Ovary (tissue), 9 donors: ENCODE measurements around the gene SLC19A1. TPM values are rescaled to one million over a fixed set of nuclear protein-coding genes. Genes with fewer than 3 reads are reported as not detected.

ENCODE experiments used
- DNase-seq, 5 donors: peaks; one replicate each; pipeline ENCODE4 v3.0.0-alpha.2; 2019 to 2020
- H3K27ac ChIP-seq, 2 donors: fragments of 200-600 bp; one replicate each; pipeline versions ENCODE4 v1.5.1 to v1.8.0; 2019 to 2022
- H3K27me3 ChIP-seq: fragments of 200-600 bp; one replicate; pipeline ENCODE4 v1.8.0; 2022
- H3K36me3 ChIP-seq: fragments of 200-600 bp; sonication (generic); one replicate; pipeline ENCODE4 v1.5.1; 2019
- H3K4me1 ChIP-seq: one replicate; pipeline ENCODE4 v1.8.1; 2013; ENCODE audit warnings: mild to moderate bottlenecking, moderate library complexity; ENCODE audit not compliant: insufficient read depth
- H3K4me3 ChIP-seq: fragments of 200-600 bp; sonication (generic); one replicate; pipeline ENCODE4 v1.5.1; 2017
- H3K9me3 ChIP-seq, 2 donors: fragments of 200-600 bp in 1 of 2; sonication (generic) in 1 of 2; one replicate each; pipeline versions ENCODE4 v1.5.1 to v1.8.1; 2013 to 2019; ENCODE audit warnings: mild to moderate bottlenecking in 1 of 2, moderate library complexity in 1 of 2
- EP300 ChIP-seq: sonication (generic); formaldehyde crosslinking; IDR thresholded peaks from one replicate; pipeline ENCODE4 v1.6.1; 2017; ENCODE audit warnings: antibody characterized with exemption
- POLR2A ChIP-seq: fragments of 450-650 bp; IDR thresholded peaks from one replicate; pipeline ENCODE4 v1.6.1; 2017; ENCODE audit warnings: antibody characterized with exemption, mild to moderate bottlenecking, moderate library complexity
- WGBS, 3 donors: extraction: QIAGEN DNeasy Blood & Tissue Kit in 1 of 3; methylation state at CpG; one replicate each; pipeline versions ENCODE4 v1.1.5 to v1.1.7; 2013 to 2017; 5-methylcytosine and 5-hydroxymethylcytosine counted together
- intact Hi-C, 4 donors: fragments of 100-400 bp; cut with DNase I; formaldehyde crosslinking; loops; one replicate each; pipeline versions ENCODE4 v1.11.0 to v1.15.1; 2022 to 2023
- polyA plus RNA-seq, 2 donors: library from polyadenylated mRNA; stranded (reverse); fragments of 200-250 nt in 1 of 2; fragments of 350-450 nt in 1 of 2; fragmentation: Illumina TruSeq in 1 of 2; extraction: RNeasy Lipid Tissue Mini Kit (QIAGEN cat#74804) in 1 of 2; gene quantifications; one replicate each; pipeline ENCODE4 v1.2.3, GENCODE V29; 2013 to 2014
- total RNA-seq, 7 donors: library from RNA; depleted of rRNA in 2 of 7; stranded (reverse); fragments of >200 nt in 2 of 7; fragmentation: NEBNext Ultra II Directional in 3 of 7; extraction: Animal tissue kit (Norgen Biotek cat#: 25700) in 3 of 7; gene quantifications; one replicate each; pipeline versions ENCODE4 v1.1.0 to v1.2.4, GENCODE V29; 2016 to 2023
- TF ChIP-seq, protein P1 (sequence below), 3 donors: fragments of 450-650 bp in 2 of 3; fragments of 200-600 bp in 1 of 3; IDR thresholded peaks; one replicate each; pipeline versions ENCODE4 v1.5.1 to v1.8.0; 2016 to 2022; ENCODE audit warnings: antibody characterized with exemption in 3 of 3, mild to moderate bottlenecking in 1 of 3
- donor health status: DM: no; HTN: no; CAD: no; lungs with moderate emphysema.
- donor health status: DM: no; HTN: no; CAD: no.
- donor health status: Bipolar disorder and iron deficiency.
- donor health status: DM: yes; HTN: yes; CAD: no.
- donor health status: DM: no; HTN: no; CAD: no.
- donor health status: DM: yes; HTN: yes; CAD: no.

The SLC19A1 gene
- total and polyA plus RNA-seq, 9 donors, result 0.88 to 18.2 (median 8.1) TPM

DNA sequence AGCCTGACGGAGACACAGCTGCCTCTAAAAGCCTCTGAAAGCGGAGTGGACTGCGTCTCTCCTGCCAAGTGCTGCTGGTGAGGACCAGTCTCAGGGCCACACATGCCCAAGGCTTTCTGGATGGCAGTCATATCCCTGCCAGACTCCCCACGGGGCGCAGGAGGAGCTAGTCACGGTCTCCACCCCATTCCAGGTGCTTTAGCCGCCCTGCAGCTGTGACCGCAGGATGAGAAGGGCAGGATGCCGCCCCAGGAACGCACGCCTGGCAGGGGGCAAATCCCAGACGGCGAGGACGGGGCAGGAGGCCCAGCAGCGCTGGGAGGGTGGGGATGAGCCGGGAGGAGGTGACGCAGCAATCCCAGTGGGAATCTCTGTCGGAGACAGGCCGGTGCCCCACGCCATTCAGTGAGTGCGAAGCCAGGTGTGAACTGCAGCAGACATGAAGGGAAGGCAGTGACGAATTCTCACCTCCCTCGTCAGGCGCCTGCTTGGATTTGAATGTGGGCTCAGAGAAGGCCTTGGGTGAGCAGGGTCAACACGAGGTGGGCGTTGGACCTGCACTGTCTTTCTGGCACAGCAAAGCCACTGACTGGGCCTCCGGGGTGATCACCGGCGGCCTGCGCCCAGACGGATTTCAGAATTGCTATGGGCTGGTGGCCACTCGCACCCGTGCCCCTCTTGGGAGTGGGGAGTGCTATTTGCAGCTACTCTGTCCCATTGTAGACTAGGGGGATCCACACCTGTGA, 38.5 kb upstream of the SLC19A1 start:
- Histone ChIP-seq H3K4me3 (no peak overlapping the region), H3K27me3 (no peaks in the 10 kb centered on the region), H3K4me1 (no peaks in the 10 kb centered on the region), H3K27ac (no peak overlapping the region), H3K9me3 (no peaks in the 10 kb centered on the region), H3K36me3 (no peaks in the 10 kb centered on the region)
- TF ChIP-seq EP300, result no peak
- no peak for TF ChIP-seq POLR2A
- TF ChIP-seq, protein P1, sequence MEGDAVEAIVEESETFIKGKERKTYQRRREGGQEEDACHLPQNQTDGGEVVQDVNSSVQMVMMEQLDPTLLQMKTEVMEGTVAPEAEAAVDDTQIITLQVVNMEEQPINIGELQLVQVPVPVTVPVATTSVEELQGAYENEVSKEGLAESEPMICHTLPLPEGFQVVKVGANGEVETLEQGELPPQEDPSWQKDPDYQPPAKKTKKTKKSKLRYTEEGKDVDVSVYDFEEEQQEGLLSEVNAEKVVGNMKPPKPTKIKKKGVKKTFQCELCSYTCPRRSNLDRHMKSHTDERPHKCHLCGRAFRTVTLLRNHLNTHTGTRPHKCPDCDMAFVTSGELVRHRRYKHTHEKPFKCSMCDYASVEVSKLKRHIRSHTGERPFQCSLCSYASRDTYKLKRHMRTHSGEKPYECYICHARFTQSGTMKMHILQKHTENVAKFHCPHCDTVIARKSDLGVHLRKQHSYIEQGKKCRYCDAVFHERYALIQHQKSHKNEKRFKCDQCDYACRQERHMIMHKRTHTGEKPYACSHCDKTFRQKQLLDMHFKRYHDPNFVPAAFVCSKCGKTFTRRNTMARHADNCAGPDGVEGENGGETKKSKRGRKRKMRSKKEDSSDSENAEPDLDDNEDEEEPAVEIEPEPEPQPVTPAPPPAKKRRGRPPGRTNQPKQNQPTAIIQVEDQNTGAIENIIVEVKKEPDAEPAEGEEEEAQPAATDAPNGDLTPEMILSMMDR (IDR thresholded peaks at IDR 0.05), result no peak
- intact Hi-C loops, result loop anchor here in 1 of 4 donors (5.0 kb wide), 1 partner anchor 643 kb away; no protein-coding TSS in a partner anchor
- WGBS, 3 donors, result 71 to 75% (median 74%) methylated on average over 33 of the region's 33 CpGs
- peak in 1 of 5 donors; percentile 11 for DNase-seq

- Histone ChIP-seq H3K9me3 (no peaks in the 10 kb centered on the region), H3K27me3 (no peaks in the 10 kb centered on the region), H3K27ac (no peak overlapping the region), H3K4me3 (no peak overlapping the region), H3K36me3 (no peaks in the 10 kb centered on the region), H3K4me1 (no peaks in the 10 kb centered on the region)
- 89 to 96% (median 90%) methylated on average over 8 of the region's 8 CpGs for WGBS, 3 donors
- intact Hi-C loops, result loop anchor here in 1 of 4 donors (5.0 kb wide), 1 partner anchor 643 kb away; no protein-coding TSS in a partner anchor
- TF ChIP-seq, protein P1 (IDR thresholded peaks at IDR 0.05), result no peak
- no peak for TF ChIP-seq EP300
- TF ChIP-seq POLR2A, result no peak
- DNase-seq, result no peak
These were observed 37.9 kb upstream of the SLC19A1 start for GRCh38 chr21:45580181-45580575.

GRCh38 chr21:45579383-45580180, 37.3 kb upstream of the SLC19A1 start:
- DNase-seq, result no peak

GRCh38 chr21:45578811-45579381, 36.7 kb upstream of the SLC19A1 start:
- TF ChIP-seq, protein P1 (IDR thresholded peaks at IDR 0.05), result no peak
- TF ChIP-seq EP300 (no peak), POLR2A (no peak)
- H3K27ac ChIP-seq, result no peak overlapping the region
- H3K27me3 ChIP-seq, result no peaks in the 10 kb centered on the region
- no peak for DNase-seq
- H3K36me3 ChIP-seq, result no peaks in the 10 kb centered on the region
- no peaks in the 10 kb centered on the region for H3K9me3 ChIP-seq
- peaks cover 9% of the 10 kb centered on the region for H3K4me1 ChIP-seq
- 84 to 91% (median 87%) methylated on average over 19 to 21 of the region's 21 CpGs for WGBS, 3 donors
- no peak overlapping the region for H3K4me3 ChIP-seq
- intact Hi-C loops, result no loop called here

More at GRCh38 chr21:45579383-45580180, 37.3 kb upstream of the SLC19A1 start:
- WGBS, 3 donors, result 91 to 93% (median 91%) methylated on average over 24 to 29 of the region's 29 CpGs
- H3K4me3 ChIP-seq, result no peak overlapping the region
- TF ChIP-seq EP300 (no peak), POLR2A (no peak)
- TF ChIP-seq, protein P1 (IDR thresholded peaks at IDR 0.05), result no peak
- H3K4me1 ChIP-seq, result peaks cover 3% of the 10 kb centered on the region
- no peaks in the 10 kb centered on the region for H3K9me3 ChIP-seq
- H3K27ac ChIP-seq, result no peak overlapping the region
- intact Hi-C loops, result loop anchor here in 1 of 4 donors (5.0 kb wide), 1 partner anchor 642 kb away; no protein-coding TSS in a partner anchor
- no peaks in the 10 kb centered on the region for H3K27me3 ChIP-seq
- H3K36me3 ChIP-seq, result no peaks in the 10 kb centered on the region
